NCI-H2196 treated with DMSO at 0.1 percent for 48 hours (cell line): ENCODE measurements around the gene PKHD1.
"Not testable (repeated sequence)": the region's sequence is repeated elsewhere in the genome, so short reads cannot be mapped to it uniquely, and the experiment has no call there.

Experiments used
- DNase-seq: peaks from one replicate; lab custom pipeline; 2025; ENCODE audit not compliant: unreplicated experiment; lab: John Stamatoyannopoulos, UW

Gene PKHD1

GRCh38 chr6:51865996-51866395 is 221.4 kb downstream of the PKHD1 start:
- no peak for DNase-seq

DNA sequence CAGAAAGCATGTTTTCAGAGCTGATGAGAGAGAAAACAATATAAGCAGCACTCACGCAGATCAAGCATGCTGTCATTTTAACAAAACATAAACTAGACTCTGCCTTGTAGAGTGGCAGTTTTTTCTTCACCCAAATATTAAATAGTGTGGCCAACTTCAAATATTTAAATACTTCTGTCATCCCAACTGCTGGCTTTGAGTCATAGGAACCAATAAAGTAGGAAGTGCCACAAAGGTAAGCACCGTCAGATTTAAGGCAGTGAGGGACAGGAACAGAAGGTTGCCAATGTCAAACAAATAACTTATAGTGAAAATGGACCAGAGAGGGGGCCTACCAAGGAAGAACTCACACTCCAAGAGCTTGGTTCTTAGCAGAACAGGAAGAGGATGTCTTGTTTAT is 222.2 kb downstream of the PKHD1 start:
- no peak for DNase-seq

GRCh38 chr6:51857134-51857533 is 230.3 kb downstream of the PKHD1 start:
- DNase-seq = no peak

GRCh38 chr6:51856508-51856907 is 230.9 kb downstream of the PKHD1 start:
- no peak for DNase-seq

DNA sequence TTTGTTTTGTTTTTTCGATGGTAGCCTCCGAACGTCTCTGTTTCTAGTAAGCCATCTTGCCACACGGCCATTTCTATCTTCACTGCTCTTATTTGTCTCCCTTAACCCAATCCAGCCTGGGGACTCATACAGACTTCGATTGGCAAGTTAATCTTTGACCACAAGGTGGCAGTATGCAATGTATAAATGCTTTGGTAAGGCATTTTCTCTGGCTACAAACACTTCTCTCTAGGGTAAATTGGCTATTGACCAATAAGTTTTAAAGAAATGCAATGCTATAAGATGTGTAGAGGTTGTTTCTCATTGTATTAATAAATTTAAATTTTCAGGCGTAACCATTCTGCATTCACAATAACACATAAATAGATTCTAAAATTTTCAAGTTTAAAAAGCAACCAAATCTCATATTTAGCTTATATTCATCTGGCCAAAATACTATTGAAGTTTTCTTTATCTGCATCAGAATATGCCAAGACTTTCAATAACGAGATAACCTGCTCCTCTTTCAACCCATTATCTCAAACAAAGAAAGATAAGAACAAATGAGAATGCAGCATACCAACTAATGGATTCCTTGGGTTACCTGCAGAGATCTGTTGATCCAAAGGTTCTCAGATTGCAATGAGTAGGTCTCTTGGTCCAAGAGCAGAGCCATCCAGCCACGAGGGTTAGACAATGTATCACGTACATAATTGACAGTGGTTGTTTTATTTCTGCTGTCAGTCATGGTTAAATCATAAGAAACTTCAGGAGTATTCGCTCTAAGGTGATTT is 231.9 kb downstream of the PKHD1 start:
- peak; percentile 21 for DNase-seq

DNA sequence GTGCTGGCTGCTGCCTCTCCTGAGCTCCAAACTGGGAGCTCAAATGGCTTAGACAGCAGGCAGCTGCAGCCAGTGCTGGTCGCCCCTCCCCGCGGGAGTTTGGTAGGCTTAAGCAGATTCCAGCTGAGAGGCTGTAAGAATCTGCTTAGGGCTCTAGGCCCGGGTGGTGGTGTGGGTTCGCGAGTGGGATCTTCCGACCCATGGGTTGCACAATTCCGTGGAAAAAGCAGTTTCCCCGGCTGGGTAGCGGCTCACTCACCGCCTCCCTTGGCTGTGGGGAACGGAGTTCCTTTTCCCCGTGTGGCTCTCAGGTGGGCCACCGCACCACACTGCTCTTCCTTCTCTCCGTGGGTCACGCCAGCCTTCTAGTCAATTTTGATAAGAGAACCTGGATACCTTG is 232.5 kb downstream of the PKHD1 start:
- no peak for DNase-seq

- DNase-seq = no peak
Measured at GRCh38 chr6:51854347-51854746, 233.1 kb downstream of the PKHD1 start.

DNA sequence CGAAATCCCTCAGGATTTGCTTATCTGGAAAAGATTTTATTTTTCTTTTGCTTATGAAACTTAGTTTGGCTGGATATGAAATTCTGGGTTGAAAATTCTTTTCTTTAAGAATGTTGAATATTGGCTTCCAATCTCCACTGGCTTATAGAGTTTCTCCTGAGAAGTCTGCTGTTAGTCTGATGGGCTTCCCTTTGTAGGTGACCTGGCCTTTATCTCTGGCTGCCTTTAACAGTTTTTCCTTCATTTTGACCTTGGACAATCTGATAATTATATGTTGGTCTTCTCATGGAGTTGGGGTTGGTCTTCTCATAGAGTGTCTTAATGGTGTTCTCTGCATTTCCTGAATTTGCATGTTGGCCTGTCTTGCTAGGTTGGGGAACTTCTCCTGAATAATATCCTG is 234.3 kb downstream of the PKHD1 start:
- DNase-seq = not testable (repeated sequence)

DNA sequence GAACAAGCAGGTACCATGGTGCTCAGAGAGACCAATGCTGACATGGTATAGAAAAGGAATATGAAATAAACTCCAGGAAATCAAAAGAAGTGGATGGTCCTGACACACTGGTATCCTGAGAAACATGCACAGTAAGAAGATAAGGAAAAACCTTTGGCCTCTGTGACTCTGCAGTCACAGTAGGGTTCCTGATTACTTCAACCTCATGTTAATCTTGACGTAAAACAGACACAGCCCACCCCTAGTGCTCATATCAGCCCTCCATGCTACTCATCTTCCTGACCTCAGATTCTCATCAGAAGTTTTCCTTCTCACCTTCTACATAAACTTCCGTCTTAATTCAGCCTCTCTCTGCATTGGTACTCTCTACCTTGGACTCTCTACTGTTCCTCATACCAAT is 240.9 kb downstream of the PKHD1 start:
- DNase-seq = no peak

- no peak for DNase-seq
Measured at GRCh38 chr6:51844336-51844735, 243.1 kb downstream of the PKHD1 start.

GRCh38 chr6:51843456-51844056 is 243.9 kb downstream of the PKHD1 start:
- no peak for DNase-seq

- DNase-seq = no peak
Measured at GRCh38 chr6:51842804-51843378, 244.5 kb downstream of the PKHD1 start.

DNA sequence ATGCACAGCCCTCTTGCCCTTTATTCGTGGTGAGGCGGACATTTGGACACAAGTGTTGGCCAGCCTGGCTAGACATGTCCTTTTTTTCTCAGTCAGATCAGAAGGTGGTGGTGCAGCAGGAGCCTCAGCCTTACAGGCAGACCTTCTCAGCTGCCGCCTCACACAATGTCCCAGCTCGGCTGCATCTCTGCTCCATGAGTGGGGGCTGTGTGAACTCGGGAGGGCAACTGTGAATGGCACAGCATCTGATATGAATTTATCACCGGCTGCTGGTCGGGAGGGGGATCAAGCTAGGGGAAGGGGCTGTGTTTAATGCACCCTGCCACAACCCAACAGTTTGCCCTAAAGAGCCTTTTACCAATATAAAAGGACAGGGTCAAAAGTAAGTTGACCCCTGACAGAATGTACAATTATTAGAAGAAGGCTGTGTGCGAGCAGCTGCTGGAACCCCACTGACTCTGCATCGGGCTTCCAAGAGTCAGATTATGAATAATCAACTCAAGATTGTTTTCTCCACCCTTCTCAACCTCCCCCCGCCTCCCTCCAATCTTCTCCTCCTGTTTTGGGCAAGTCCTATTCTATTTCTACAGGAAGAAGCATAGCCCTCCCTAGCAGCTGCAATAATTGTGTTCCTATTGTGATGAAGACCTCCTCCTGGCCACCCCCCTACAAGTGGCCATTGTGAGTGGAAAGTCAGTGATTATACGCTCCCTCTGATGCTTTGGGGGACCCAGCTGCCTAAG is 245.2 kb downstream of the PKHD1 start:
- no peak for DNase-seq

DNA sequence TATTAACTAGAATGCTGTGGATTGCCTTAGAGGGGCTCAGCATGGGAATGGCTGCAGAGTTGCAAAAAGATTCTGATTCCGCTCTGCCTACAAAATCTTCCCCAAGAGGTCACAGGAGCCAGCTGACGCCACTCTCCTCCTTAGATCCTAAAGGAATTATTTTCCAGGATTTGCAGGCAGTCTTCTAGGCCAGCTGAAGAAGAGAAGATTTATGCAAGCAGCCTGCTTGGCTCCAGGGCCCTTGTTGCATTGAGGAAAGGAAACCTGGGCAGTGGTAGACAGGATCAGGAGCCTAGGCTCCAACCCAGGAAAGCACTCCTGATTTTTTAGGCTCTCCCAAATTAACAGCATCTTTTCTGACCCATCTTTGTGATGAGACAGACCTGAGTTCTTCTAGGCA is 245.8 kb downstream of the PKHD1 start:
- DNase-seq = no peak

DNA sequence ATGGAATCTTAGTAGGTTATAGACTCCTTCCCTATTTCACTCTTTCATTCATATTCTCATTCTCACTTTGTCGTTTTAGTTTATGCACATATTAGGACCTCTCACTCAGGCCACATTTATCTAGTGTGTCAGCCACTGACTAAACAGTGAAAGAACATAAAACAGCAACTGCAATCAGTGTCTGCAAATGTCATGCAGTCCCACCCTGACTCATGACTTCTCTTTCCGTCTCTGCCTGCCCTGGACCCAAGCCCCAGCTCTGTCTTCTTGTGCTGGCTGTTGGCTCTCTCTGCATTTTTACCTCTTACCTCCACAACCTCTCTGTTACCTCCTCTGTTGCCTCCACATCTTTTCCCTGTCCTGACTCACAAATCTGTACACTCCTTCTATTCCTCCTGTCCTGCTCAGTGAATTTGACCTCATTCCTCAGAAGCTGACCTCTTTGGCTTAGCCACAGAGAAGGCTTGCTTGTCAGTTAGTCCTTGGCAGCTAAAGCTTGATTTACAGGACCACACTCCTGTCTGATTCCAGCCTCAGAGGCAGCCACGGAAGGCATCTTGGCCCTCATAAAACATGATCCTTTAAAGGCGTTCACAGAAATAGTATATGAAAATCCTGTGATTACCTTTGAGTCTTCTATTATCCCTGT is 247.6 kb downstream of the PKHD1 start:
- DNase-seq = no peak

- no peak for DNase-seq
Measured at GRCh38 chr6:51830666-51831065, 256.7 kb downstream of the PKHD1 start.

DNA sequence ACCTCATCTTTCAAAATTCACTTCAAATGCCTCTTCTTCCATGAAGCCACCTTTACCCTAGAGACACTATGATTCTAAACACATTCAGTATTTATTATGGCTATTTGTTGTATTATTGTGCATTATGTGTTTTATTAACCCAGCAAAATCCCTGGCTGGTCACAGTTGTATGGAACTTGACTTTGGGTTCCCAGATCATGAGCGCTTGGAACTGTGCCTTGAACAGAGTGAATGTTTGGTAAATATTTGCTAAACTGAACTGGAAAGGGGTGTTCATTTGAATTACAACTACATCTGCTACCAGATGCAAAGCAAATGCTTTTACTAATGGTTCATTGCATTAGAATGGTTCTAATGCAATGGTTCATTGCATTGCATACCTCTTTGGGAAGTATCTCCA is 259.8 kb downstream of the PKHD1 start:
- no peak for DNase-seq

GRCh38 chr6:51824940-51825339 is 262.5 kb downstream of the PKHD1 start:
- no peak for DNase-seq

DNA sequence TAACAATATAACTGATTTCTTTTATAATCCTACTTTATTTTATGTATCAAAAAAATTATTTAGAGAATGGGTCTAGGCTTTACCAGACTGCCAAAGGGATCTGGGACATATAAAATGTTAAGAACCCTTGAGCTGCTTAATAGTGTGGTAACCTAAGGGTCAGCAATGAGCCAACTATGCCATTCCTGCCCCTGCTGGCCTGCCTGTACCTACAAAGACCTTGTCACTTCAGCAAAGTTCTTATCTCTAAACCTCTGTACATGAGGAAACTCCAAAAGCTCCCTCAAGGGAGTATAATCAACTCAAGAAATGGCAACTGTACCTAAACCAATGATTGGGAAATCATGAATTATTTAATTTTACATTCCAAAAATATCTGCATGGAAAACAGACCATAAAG is 266.9 kb downstream of the PKHD1 start:
- no peak for DNase-seq

DNA sequence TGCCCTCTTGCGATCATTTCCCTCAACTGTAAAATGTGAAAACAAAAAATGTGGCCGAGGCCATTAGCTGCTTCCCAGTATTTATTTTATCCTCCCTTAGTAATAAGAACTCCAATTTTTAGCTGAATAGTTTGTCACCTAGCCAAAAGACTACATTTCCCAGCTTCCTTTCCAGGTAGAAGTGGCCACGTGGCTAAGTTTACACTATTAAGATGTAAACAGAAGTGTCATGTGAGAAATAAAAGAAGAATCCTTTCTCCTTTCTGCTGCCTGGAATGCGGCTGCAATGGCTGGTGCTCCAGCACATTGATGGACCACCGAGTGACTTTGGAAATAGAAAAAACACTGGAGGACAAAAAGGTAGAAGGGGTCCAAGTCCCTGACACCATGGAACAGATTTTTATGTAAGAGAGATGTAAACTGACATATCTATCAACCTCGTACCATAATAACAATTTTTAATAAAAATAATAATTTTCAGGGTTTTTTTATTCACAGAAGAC is 268.8 kb downstream of the PKHD1 start:
- DNase-seq = no peak

DNA sequence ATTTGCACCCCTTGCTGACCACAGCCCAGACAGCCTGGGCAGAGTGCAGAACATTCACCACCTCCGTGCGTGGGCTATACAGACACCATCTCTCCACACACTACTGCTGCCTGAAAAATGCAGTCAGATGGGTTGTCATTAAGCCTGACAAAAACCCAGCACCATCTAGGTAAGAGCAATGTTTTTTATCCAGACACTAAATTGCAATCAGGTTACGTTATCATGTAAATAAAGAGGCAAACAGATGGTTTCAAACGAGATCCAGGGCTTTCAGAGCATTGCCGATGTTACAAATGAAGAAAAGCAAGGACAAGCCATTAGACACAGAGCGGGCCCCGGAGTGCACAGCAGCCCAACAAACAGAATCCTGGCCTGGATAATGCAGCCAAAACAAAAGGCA is 269.6 kb downstream of the PKHD1 start:
- DNase-seq = no peak
